ENCODE data around the gene ZC3H6.

The ZC3H6 gene

GRCh38 chr2:112275311-112275886 lies at the start of gene ZC3H6:
Gene ZC3H6, plus strand, starts transcription at chr2:112275597. Its CDS starts 398 bp downstream, at chr2:112275995.
- Histone ChIP-seq H3K9ac (ENCODE audit: low read length) (peak within 1 kb of the TSS; percentile 100), H3K4me1 (ENCODE audit: control insufficient read depth, low read depth, low read length) (no peaks in the 10 kb centered on the region), H3K36me3 (ENCODE audit: control insufficient read depth, low read depth, low read length) (no peaks in the 10 kb centered on the region), H3K27ac (ENCODE audit: low read length) (peak within 1 kb of the TSS; percentile 99), H3K9me3 (ENCODE audit: control insufficient read depth, low read depth, low read length) (no peaks in the 10 kb centered on the region), H3K27me3 (ENCODE audit: control insufficient read depth, insufficient read depth, low read length) (no peaks in the 10 kb centered on the region), H3K4me3 (ENCODE audit: low read length) (peak within 1 kb of the TSS; percentile 96)

GRCh38 chr2:112229348-112229747 lies 46.0 kb upstream of the ZC3H6 start:
- Histone ChIP-seq H3K4me1 (ENCODE audit: control insufficient read depth, low read depth, low read length) (no peaks in the 10 kb centered on the region), H3K4me3 (ENCODE audit: low read length) (no peak overlapping the region), H3K27me3 (ENCODE audit: control insufficient read depth, insufficient read depth, low read length) (no peaks in the 10 kb centered on the region), H3K36me3 (ENCODE audit: control insufficient read depth, low read depth, low read length) (peaks cover 3% of the 10 kb centered on the region), H3K9ac (ENCODE audit: low read length) (no peak overlapping the region), H3K27ac (ENCODE audit: low read length) (no peak overlapping the region), H3K9me3 (ENCODE audit: control insufficient read depth, low read depth, low read length) (no peaks in the 10 kb centered on the region)

GRCh38 chr2:112230371-112230770 lies 45.0 kb upstream of the ZC3H6 start:
- H3K9me3 ChIP-seq (ENCODE audit: control insufficient read depth, low read depth, low read length): no peaks in the 10 kb centered on the region
- H3K27ac ChIP-seq (ENCODE audit: low read length): no peak overlapping the region
- H3K4me3 ChIP-seq (ENCODE audit: low read length): no peak overlapping the region
- H3K4me1 ChIP-seq (ENCODE audit: control insufficient read depth, low read depth, low read length): no peaks in the 10 kb centered on the region
- H3K27me3 ChIP-seq (ENCODE audit: control insufficient read depth, insufficient read depth, low read length): no peaks in the 10 kb centered on the region
- peaks cover 4% of the 10 kb centered on the region for H3K36me3 ChIP-seq (ENCODE audit: control insufficient read depth, low read depth, low read length)
- no peak overlapping the region for H3K9ac ChIP-seq (ENCODE audit: low read length)

- no peak overlapping the region for H3K4me3 ChIP-seq (ENCODE audit: low read length)
- H3K36me3 ChIP-seq (ENCODE audit: control insufficient read depth, low read depth, low read length): peaks cover 3% of the 10 kb centered on the region
- H3K9ac ChIP-seq (ENCODE audit: low read length): no peak overlapping the region
- H3K4me1 ChIP-seq (ENCODE audit: control insufficient read depth, low read depth, low read length): no peaks in the 10 kb centered on the region
- H3K9me3 ChIP-seq (ENCODE audit: control insufficient read depth, low read depth, low read length): no peaks in the 10 kb centered on the region
- H3K27me3 ChIP-seq (ENCODE audit: control insufficient read depth, insufficient read depth, low read length): no peaks in the 10 kb centered on the region
- no peak overlapping the region for H3K27ac ChIP-seq (ENCODE audit: low read length)
Observed at GRCh38 chr2:112239862-112240261, 35.5 kb upstream of the ZC3H6 start.

- no peaks in the 10 kb centered on the region for H3K9me3 ChIP-seq (ENCODE audit: control insufficient read depth, low read depth, low read length)
- H3K4me1 ChIP-seq (ENCODE audit: control insufficient read depth, low read depth, low read length): no peaks in the 10 kb centered on the region
- H3K4me3 ChIP-seq (ENCODE audit: low read length): no peak overlapping the region
- H3K27me3 ChIP-seq (ENCODE audit: control insufficient read depth, insufficient read depth, low read length): no peaks in the 10 kb centered on the region
- H3K27ac ChIP-seq (ENCODE audit: low read length): no peak overlapping the region
- H3K36me3 ChIP-seq (ENCODE audit: control insufficient read depth, low read depth, low read length): peaks cover 7% of the 10 kb centered on the region
- no peak overlapping the region for H3K9ac ChIP-seq (ENCODE audit: low read length)
Observed at GRCh38 chr2:112242384-112242783, 33.0 kb upstream of the ZC3H6 start.

GRCh38 chr2:112243233-112243632 lies 32.2 kb upstream of the ZC3H6 start:
- Histone ChIP-seq H3K27ac (ENCODE audit: low read length) (no peak overlapping the region), H3K4me3 (ENCODE audit: low read length) (no peak overlapping the region), H3K4me1 (ENCODE audit: control insufficient read depth, low read depth, low read length) (no peaks in the 10 kb centered on the region), H3K9me3 (ENCODE audit: control insufficient read depth, low read depth, low read length) (no peaks in the 10 kb centered on the region), H3K36me3 (ENCODE audit: control insufficient read depth, low read depth, low read length) (peaks cover 7% of the 10 kb centered on the region), H3K27me3 (ENCODE audit: control insufficient read depth, insufficient read depth, low read length) (no peaks in the 10 kb centered on the region), H3K9ac (ENCODE audit: low read length) (no peak overlapping the region)

- peaks cover 13% of the 10 kb centered on the region for H3K36me3 ChIP-seq (ENCODE audit: control insufficient read depth, low read depth, low read length)
- no peak overlapping the region for H3K27ac ChIP-seq (ENCODE audit: low read length)
- H3K9ac ChIP-seq (ENCODE audit: low read length): no peak overlapping the region
Observed at GRCh38 chr2:112244854-112245253, 30.5 kb upstream of the ZC3H6 start.

GRCh38 chr2:112251271-112251670 lies 24.1 kb upstream of the ZC3H6 start:
- no peaks in the 10 kb centered on the region for H3K27me3 ChIP-seq (ENCODE audit: control insufficient read depth, insufficient read depth, low read length)
- peaks cover 10% of the 10 kb centered on the region for H3K36me3 ChIP-seq (ENCODE audit: control insufficient read depth, low read depth, low read length)
- no peak overlapping the region for H3K4me3 ChIP-seq (ENCODE audit: low read length)
- H3K9ac ChIP-seq (ENCODE audit: low read length): no peak overlapping the region
- H3K9me3 ChIP-seq (ENCODE audit: control insufficient read depth, low read depth, low read length): no peaks in the 10 kb centered on the region
- H3K4me1 ChIP-seq (ENCODE audit: control insufficient read depth, low read depth, low read length): peaks cover 5% of the 10 kb centered on the region
- H3K27ac ChIP-seq (ENCODE audit: low read length): no peak overlapping the region

More at GRCh38 chr2:112244854-112245253, 30.5 kb upstream of the ZC3H6 start:
- Histone ChIP-seq H3K27me3 (ENCODE audit: control insufficient read depth, insufficient read depth, low read length) (no peaks in the 10 kb centered on the region), H3K9me3 (ENCODE audit: control insufficient read depth, low read depth, low read length) (no peaks in the 10 kb centered on the region), H3K4me1 (ENCODE audit: control insufficient read depth, low read depth, low read length) (no peaks in the 10 kb centered on the region), H3K4me3 (ENCODE audit: low read length) (no peak overlapping the region)

- Histone ChIP-seq H3K4me3 (ENCODE audit: low read length) (no peak overlapping the region), H3K36me3 (ENCODE audit: control insufficient read depth, low read depth, low read length) (peaks cover 6% of the 10 kb centered on the region), H3K9ac (ENCODE audit: low read length) (no peak overlapping the region)
Observed at GRCh38 chr2:112253261-112253815, 22.1 kb upstream of the ZC3H6 start.

GRCh38 chr2:112254466-112255240 lies 20.7 kb upstream of the ZC3H6 start, which contains the start of gene ZC3H8:
Gene ZC3H8, minus strand, starts transcription at chr2:112255042. Its CDS starts 61 bp downstream, at chr2:112254981.
- Histone ChIP-seq H3K9ac (ENCODE audit: low read length) (peak within 1 kb of the TSS; percentile 68), H3K27ac (ENCODE audit: low read length) (no peak within 1 kb of the TSS), H3K9me3 (ENCODE audit: control insufficient read depth, low read depth, low read length) (no peaks in the 10 kb centered on the region), H3K27me3 (ENCODE audit: control insufficient read depth, insufficient read depth, low read length) (no peaks in the 10 kb centered on the region), H3K4me3 (ENCODE audit: low read length) (peak within 1 kb of the TSS; percentile 90), H3K36me3 (ENCODE audit: control insufficient read depth, low read depth, low read length) (no peaks in the 10 kb centered on the region), H3K4me1 (ENCODE audit: control insufficient read depth, low read depth, low read length) (peaks cover 5% of the 10 kb centered on the region)

More at GRCh38 chr2:112253261-112253815, 22.1 kb upstream of the ZC3H6 start:
- Histone ChIP-seq H3K27ac (ENCODE audit: low read length) (no peak overlapping the region), H3K4me1 (ENCODE audit: control insufficient read depth, low read depth, low read length) (peaks cover 5% of the 10 kb centered on the region), H3K27me3 (ENCODE audit: control insufficient read depth, insufficient read depth, low read length) (no peaks in the 10 kb centered on the region), H3K9me3 (ENCODE audit: control insufficient read depth, low read depth, low read length) (no peaks in the 10 kb centered on the region)

GRCh38 chr2:112255875-112256274 lies 19.5 kb upstream of the ZC3H6 start:
- Histone ChIP-seq H3K27me3 (ENCODE audit: control insufficient read depth, insufficient read depth, low read length) (no peaks in the 10 kb centered on the region), H3K4me3 (ENCODE audit: low read length) (no peak overlapping the region), H3K4me1 (ENCODE audit: control insufficient read depth, low read depth, low read length) (peaks cover 8% of the 10 kb centered on the region), H3K27ac (ENCODE audit: low read length) (no peak overlapping the region), H3K9ac (ENCODE audit: low read length) (no peak overlapping the region), H3K9me3 (ENCODE audit: control insufficient read depth, low read depth, low read length) (no peaks in the 10 kb centered on the region), H3K36me3 (ENCODE audit: control insufficient read depth, low read depth, low read length) (no peaks in the 10 kb centered on the region)

All from iPS-18a (cell line).